Sigmoid colon (tissue), 4 donors: ENCODE results near the gene NAAA.

ENCODE experiments used
- EP300 ChIP-seq, 4 donors: sonication (generic); formaldehyde crosslinking; IDR thresholded peaks; one replicate each; pipeline ENCODE4 v1.6.1; 2017; ENCODE audit warnings: antibody characterized with exemption in 4 of 4
- POLR2A ChIP-seq, 2 donors: fragments of 450-650 bp; IDR thresholded peaks; one replicate each; pipeline ENCODE4 v1.6.1; 2016; ENCODE audit warnings: antibody characterized with exemption in 2 of 2, mild to moderate bottlenecking in 2 of 2, moderate library complexity in 2 of 2

- TF ChIP-seq POLR2A (IDR thresholded peaks at IDR 0.05) = no peak
- TF ChIP-seq EP300 (IDR thresholded peaks at IDR 0.05) = no peak
These were observed 62.5 kb downstream of the NAAA start for GRCh38 chr4:75878246-75878756.
